Measurements from ENCODE around the gene CAP1. TPM values are rescaled to one million over a fixed set of nuclear protein-coding genes. Genes with fewer than 3 reads are reported as not detected.

CAP1 gene
- total and polyA plus RNA-seq, 9 of the 15 experiments (the other 6 are each of a cell fraction or from before 2014, with no cell fraction given) = 230 to 658 (median 281) TPM

DNA sequence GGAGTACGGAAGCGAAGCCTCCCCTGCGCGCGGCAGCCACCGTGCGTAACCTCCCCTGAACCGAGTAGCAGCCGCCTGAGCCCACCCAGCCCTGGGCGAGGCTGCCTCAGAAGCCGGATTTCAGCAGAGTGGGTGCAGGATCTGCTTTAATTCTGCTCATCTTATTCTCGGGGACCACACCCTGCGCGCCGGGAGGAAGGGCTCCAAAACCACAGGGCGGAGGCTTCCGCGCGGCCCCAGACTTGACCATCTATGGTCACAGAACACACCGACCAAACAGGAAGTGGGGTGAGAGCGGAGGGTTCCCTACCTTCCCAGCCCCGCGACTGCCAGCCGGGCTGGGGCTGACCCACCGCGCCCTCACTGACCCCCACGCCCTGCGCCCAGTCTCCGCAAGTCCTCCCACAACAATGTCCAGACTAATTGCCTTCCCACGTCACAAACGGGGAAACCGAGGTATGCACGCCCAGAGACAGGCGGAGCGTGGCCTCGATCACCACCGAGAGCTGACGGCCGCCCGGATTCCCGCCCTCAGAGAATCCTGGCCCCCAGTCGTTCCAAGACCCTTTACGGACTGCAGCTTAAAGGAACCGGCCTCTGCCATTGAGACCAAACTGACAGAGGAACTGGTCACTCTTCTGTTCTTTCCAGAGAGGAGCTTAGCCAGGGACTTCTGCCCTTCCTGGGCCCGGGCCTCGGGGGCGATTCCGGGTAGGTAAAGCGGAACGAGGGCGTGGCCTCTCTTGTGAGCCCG lies 595 bp upstream of the CAP1 start (continued):
- TF ChIP-seq, protein P1, sequence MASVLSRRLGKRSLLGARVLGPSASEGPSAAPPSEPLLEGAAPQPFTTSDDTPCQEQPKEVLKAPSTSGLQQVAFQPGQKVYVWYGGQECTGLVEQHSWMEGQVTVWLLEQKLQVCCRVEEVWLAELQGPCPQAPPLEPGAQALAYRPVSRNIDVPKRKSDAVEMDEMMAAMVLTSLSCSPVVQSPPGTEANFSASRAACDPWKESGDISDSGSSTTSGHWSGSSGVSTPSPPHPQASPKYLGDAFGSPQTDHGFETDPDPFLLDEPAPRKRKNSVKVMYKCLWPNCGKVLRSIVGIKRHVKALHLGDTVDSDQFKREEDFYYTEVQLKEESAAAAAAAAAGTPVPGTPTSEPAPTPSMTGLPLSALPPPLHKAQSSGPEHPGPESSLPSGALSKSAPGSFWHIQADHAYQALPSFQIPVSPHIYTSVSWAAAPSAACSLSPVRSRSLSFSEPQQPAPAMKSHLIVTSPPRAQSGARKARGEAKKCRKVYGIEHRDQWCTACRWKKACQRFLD (CRISPR knock-in tag; IDR thresholded peaks at IDR 0.05) = peak; percentile 97
- peak; percentile 53; the same call in 1 of the 2 replicates for TF ChIP-seq ILF3 (IDR thresholded peaks at IDR 0.05; ENCODE audit: borderline replicate concordance)
- TF ChIP-seq ZNF507 (tag; conservative IDR thresholded peaks at IDR 0.05) = no peak
- TF ChIP-seq, protein P2, sequence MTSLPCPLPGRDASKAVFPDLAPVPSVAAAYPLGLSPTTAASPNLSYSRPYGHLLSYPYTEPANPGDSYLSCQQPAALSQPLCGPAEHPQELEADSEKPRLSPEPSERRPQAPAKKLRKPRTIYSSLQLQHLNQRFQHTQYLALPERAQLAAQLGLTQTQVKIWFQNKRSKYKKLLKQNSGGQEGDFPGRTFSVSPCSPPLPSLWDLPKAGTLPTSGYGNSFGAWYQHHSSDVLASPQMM (CRISPR knock-in tag; IDR thresholded peaks at IDR 0.05) = no peak
- TF ChIP-seq MTA1 (IDR thresholded peaks at IDR 0.05; ENCODE audit: borderline replicate concordance) = peak; percentile 33; the same call in 1 of the 2 replicates
- TF ChIP-seq L3MBTL2 (IDR thresholded peaks at IDR 0.05) = peak; percentile 88
- TF ChIP-seq RHOXF2B (CRISPR knock-in tag; conservative IDR thresholded peaks at IDR 0.05) = peak; percentile 87
- peak; percentile 73; the same call in 1 of the 2 replicates for TF ChIP-seq MTA3 (IDR thresholded peaks at IDR 0.05; ENCODE audit: borderline replicate concordance)
- no peak for TF ChIP-seq KHSRP (IDR thresholded peaks at IDR 0.05)
- TF ChIP-seq POLR2A (conservative IDR thresholded peaks at IDR 0.05) = peak; percentile 99
- TF ChIP-seq, protein P3, sequence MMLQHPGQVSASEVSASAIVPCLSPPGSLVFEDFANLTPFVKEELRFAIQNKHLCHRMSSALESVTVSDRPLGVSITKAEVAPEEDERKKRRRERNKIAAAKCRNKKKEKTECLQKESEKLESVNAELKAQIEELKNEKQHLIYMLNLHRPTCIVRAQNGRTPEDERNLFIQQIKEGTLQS (IDR thresholded peaks at IDR 0.05) = no peak
- TF ChIP-seq, protein P3 (CRISPR knock-in tag; conservative IDR thresholded peaks at IDR 0.05) = peak; percentile 89; the same call in 1 of the 2 replicates
- TF ChIP-seq SNRNP70 (optimal IDR thresholded peaks at IDR 0.05; ENCODE audit: low read depth, low read length) = no peak
- peak; percentile 60; the same call in 1 of the 2 replicates for TF ChIP-seq MYNN (IDR thresholded peaks at IDR 0.05)
- no peak for TF ChIP-seq MYNN (CRISPR knock-in tag; IDR thresholded peaks at IDR 0.05)
- TF ChIP-seq NFXL1 (CRISPR knock-in tag; IDR thresholded peaks at IDR 0.05) = no peak
- peak; percentile 95 for TF ChIP-seq TAF7 (tag; IDR thresholded peaks at IDR 0.05)
- no peak for TF ChIP-seq HNRNPK (IDR thresholded peaks at IDR 0.05; ENCODE audit: low read depth, low read length, poor library complexity, severe bottlenecking)
- TF ChIP-seq NUFIP1 (IDR thresholded peaks at IDR 0.05; ENCODE audit: partially characterized antibody) = no peak
- TF ChIP-seq ZNF282 (CRISPR knock-in tag; IDR thresholded peaks at IDR 0.05) = no peak
- peak; percentile 78; the same call in 1 of the 2 replicates for TF ChIP-seq NBN (IDR thresholded peaks at IDR 0.05; ENCODE audit: low read depth)
- no peak for TF ChIP-seq POU5F1 (IDR thresholded peaks at IDR 0.05; ENCODE audit: borderline replicate concordance, low read depth, low read length, partially characterized antibody)
- TF ChIP-seq, protein P4, sequence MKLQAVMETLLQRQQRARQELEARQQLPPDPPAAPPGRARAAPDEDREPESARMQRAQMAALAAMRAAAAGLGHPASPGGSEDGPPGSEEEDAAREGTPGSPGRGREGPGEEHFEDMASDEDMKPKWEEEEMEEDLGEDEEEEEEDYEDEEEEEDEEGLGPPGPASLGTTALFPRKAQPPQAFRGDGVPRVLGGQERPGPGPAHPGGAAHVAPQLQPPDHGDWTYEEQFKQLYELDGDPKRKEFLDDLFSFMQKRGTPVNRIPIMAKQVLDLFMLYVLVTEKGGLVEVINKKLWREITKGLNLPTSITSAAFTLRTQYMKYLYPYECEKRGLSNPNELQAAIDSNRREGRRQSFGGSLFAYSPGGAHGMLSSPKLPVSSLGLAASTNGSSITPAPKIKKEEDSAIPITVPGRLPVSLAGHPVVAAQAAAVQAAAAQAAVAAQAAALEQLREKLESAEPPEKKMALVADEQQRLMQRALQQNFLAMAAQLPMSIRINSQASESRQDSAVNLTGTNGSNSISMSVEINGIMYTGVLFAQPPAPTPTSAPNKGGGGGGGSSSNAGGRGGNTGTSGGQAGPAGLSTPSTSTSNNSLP (IDR thresholded peaks at IDR 0.05; ENCODE audit: borderline replicate concordance, low read depth, low read length) = no peak; the same call in 1 of the 2 replicates
- no peak; the same call in 1 of the 2 replicates for TF ChIP-seq ZNF165 (CRISPR knock-in tag; IDR thresholded peaks at IDR 0.05; ENCODE audit: borderline replicate concordance)
- peak; percentile 91; the same call in 1 of the 2 replicates for TF ChIP-seq ZNF644 (tag; IDR thresholded peaks at IDR 0.05; ENCODE audit: low read depth)
